Psoas muscle (tissue), 8 donors: Measurements from ENCODE around the gene CASQ1. TPM values are rescaled to one million over a fixed set of nuclear protein-coding genes. Genes with fewer than 3 reads are reported as not detected.

Experiments used
- ATAC-seq, 4 donors: fragments of 200-7000 bp; cut with Tn5 transposase; one replicate each; pipeline ENCODE4 v1.9.1; 2020; ENCODE audit warnings: moderate library complexity in 3 of 4, mild to moderate bottlenecking in 2 of 4
- DNase-seq, 2 donors: peaks; one replicate each; pipeline ENCODE4 v3.0.0-alpha.2; 2020
- H3K27ac ChIP-seq: fragments of 200-600 bp; one replicate; pipeline ENCODE4 v1.8.0; 2022
- H3K27me3 ChIP-seq, 3 donors: fragments of 200-600 bp in 1 of 3; one replicate each; pipeline versions ENCODE4 v1.6.1 to v1.8.0; 2013 to 2022; ENCODE audit warnings: low read length in 2 of 3, mild to moderate bottlenecking in 2 of 3, moderate library complexity in 1 of 3; ENCODE audit not compliant: insufficient read depth in 3 of 3
- H3K36me3 ChIP-seq, 2 donors: fragments of 200-600 bp in 1 of 2; one replicate each; pipeline versions ENCODE4 v1.6.1 to v1.8.0; 2013 to 2022; ENCODE audit warnings: low read depth in 1 of 2, mild to moderate bottlenecking in 1 of 2, moderate library complexity in 1 of 2; ENCODE audit not compliant: insufficient read depth in 1 of 2
- H3K4me1 ChIP-seq: fragments of 200-600 bp; one replicate; pipeline ENCODE4 v1.8.0; 2022
- H3K4me3 ChIP-seq: fragments of 200-600 bp; one replicate; pipeline ENCODE4 v1.8.0; 2022; ENCODE audit warnings: mild to moderate bottlenecking
- H3K9me3 ChIP-seq: fragments of 200-600 bp; one replicate; pipeline ENCODE4 v1.8.0; 2022
- CTCF ChIP-seq: fragments of 200-600 bp; IDR thresholded peaks from one replicate; pipeline ENCODE4 v1.8.0; 2022; ENCODE audit warnings: antibody characterized with exemption
- WGBS, 3 donors: extraction: QIAGEN DNeasy Blood & Tissue Kit; methylation state at CpG; one replicate each; pipeline versions ENCODE4 v1.1.6 to v1.1.7; 2013; 5-methylcytosine and 5-hydroxymethylcytosine counted together
- intact Hi-C, 2 donors: fragments of 100-400 bp; cut with DNase I; formaldehyde crosslinking; loops; one replicate each; pipeline versions ENCODE4 v1.11.0 to v1.14.2; 2022
- polyA plus RNA-seq, 3 donors: library from polyadenylated mRNA; stranded (reverse); fragments of 200-250 nt; gene quantifications; one replicate each; pipeline ENCODE4 v1.2.3, GENCODE V29; 2013
- total RNA-seq, 4 donors: library from RNA; stranded (reverse); fragmentation: NEBNext Ultra II Directional in 2 of 4; extraction: Animal tissue kit (Norgen Biotek cat#: 25700) in 2 of 4; gene quantifications; one replicate each; pipeline versions ENCODE4 v1.2.1 to v1.2.4, GENCODE V29; 2021 to 2023
- donor health status: healthy with polysubstance abuse.
- donor health status: DM: no; HTN: no; CAD: no; lungs with moderate emphysema.
- donor health status: Bipolar disorder and iron deficiency.
- donor health status: healthy.
- donor health status: DM: yes; HTN: yes; CAD: no.
- donor health status: DM: no; HTN: no; CAD: no.
- donor health status: DM: no; HTN: no; CAD: no.
- donor health status: DM: yes; HTN: yes; CAD: no.

Gene CASQ1
- total and polyA plus RNA-seq, 7 donors = 171 to 903 (median 412) TPM

- no peak overlapping the region for H3K4me3 ChIP-seq
- intact Hi-C loops = no loop called here
- no peaks in the 10 kb centered on the region for H3K9me3 ChIP-seq
- no peaks in the 10 kb centered on the region for H3K4me1 ChIP-seq
- no peaks in the 10 kb centered on the region for H3K36me3 ChIP-seq
- H3K27me3 ChIP-seq = no peaks in the 10 kb centered on the region
- H3K27ac ChIP-seq = peak overlapping the region; percentile 71
- DNase-seq = peak; percentile 17 to 67
- peak; percentile 15 for TF ChIP-seq CTCF
- ATAC-seq = peak; percentile 77 to 94 (median 90)
- WGBS, 3 donors = 47 to 83% (median 63%) methylated on average over 13 of the region's 13 CpGs
Observed at GRCh38 chr1:160168609-160169369, 21.6 kb upstream of the CASQ1 start.

GRCh38 chr1:160169553-160170399 lies 20.6 kb upstream of the CASQ1 start:
- intact Hi-C loops = loop anchor here in 1 of 2 donors (5.0 kb wide), 1 partner anchor 57 kb away; no protein-coding TSS in a partner anchor
- Histone ChIP-seq H3K4me3 (no peak overlapping the region), H3K9me3 (no peaks in the 10 kb centered on the region), H3K27ac (no peak overlapping the region), H3K4me1 (no peaks in the 10 kb centered on the region), H3K36me3 (no peaks in the 10 kb centered on the region), H3K27me3 (no peaks in the 10 kb centered on the region)
- DNase-seq (no peak), ATAC-seq (no peak)
- WGBS, 3 donors = 66 to 71% (median 67%) methylated on average over 15 of the region's 15 CpGs
- no peak for TF ChIP-seq CTCF

GRCh38 chr1:160171354-160171753 lies 19.0 kb upstream of the CASQ1 start:
- DNase-seq (no peak), ATAC-seq (no peak)
- Histone ChIP-seq H3K27me3 (no peaks in the 10 kb centered on the region), H3K36me3 (no peaks in the 10 kb centered on the region), H3K9me3 (no peaks in the 10 kb centered on the region), H3K27ac (no peak overlapping the region), H3K4me1 (no peaks in the 10 kb centered on the region), H3K4me3 (no peak overlapping the region)
- intact Hi-C loops = loop anchor here in 1 of 2 donors (5.0 kb wide), 1 partner anchor 59 kb away; no protein-coding TSS in a partner anchor
- WGBS, 3 donors = 85 to 88% (median 88%) methylated on average over 4 of the region's 4 CpGs
- TF ChIP-seq CTCF = no peak

GRCh38 chr1:160171980-160172379 lies 18.4 kb upstream of the CASQ1 start:
- ATAC-seq = no peak
- H3K9me3 ChIP-seq = no peaks in the 10 kb centered on the region
- no peaks in the 10 kb centered on the region for H3K27me3 ChIP-seq
- H3K4me1 ChIP-seq = no peaks in the 10 kb centered on the region
- H3K27ac ChIP-seq = no peak overlapping the region
- no peak for TF ChIP-seq CTCF
- DNase-seq = no peak
- H3K4me3 ChIP-seq = no peak overlapping the region
- H3K36me3 ChIP-seq = no peaks in the 10 kb centered on the region
- intact Hi-C loops = loop anchor here in 1 of 2 donors (5.0 kb wide), 1 partner anchor 60 kb away; no protein-coding TSS in a partner anchor
- 57 to 65% (median 60%) methylated on average over 9 of the region's 9 CpGs for WGBS, 3 donors
